Suprapubic skin (tissue), 4 donors: ENCODE measurements around the gene NUP188.

Experiments used
- CTCF ChIP-seq, 2 donors: fragments of 200-600 bp in 1 of 2; fragments of 450-650 bp in 1 of 2; sonication (generic) in 1 of 2; IDR thresholded peaks; one replicate each; pipeline ENCODE4 v1.5.1; 2016 to 2019; ENCODE audit warnings: antibody characterized with exemption in 2 of 2, mild to moderate bottlenecking in 1 of 2, moderate library complexity in 1 of 2
- EP300 ChIP-seq: sonication (generic); formaldehyde crosslinking; IDR thresholded peaks from one replicate; pipeline ENCODE4 v1.6.1; 2017; ENCODE audit warnings: antibody characterized with exemption
- POLR2A ChIP-seq, 2 donors: fragments of 450-650 bp; IDR thresholded peaks; one replicate each; pipeline ENCODE4 v1.6.1; 2017; ENCODE audit warnings: antibody characterized with exemption in 2 of 2, mild to moderate bottlenecking in 2 of 2, moderate library complexity in 2 of 2
- POLR2AphosphoS5 ChIP-seq, 3 donors: sonication (generic); formaldehyde crosslinking; IDR thresholded peaks; one replicate each; pipeline ENCODE4 v1.6.1; 2017; ENCODE audit warnings: antibody characterized with exemption in 3 of 3

GRCh38 chr9:129037767-129038098 is 90.2 kb downstream of the NUP188 start:
- TF ChIP-seq EP300 (no peak), POLR2A (IDR thresholded peaks at IDR 0.05) (peak in 1 of 2 donors; percentile 16), CTCF (IDR thresholded peaks at IDR 0.05) (no peak), POLR2AphosphoS5 (IDR thresholded peaks at IDR 0.05) (no peak)
